ENCODE results near the gene CLASRP.

DNA sequence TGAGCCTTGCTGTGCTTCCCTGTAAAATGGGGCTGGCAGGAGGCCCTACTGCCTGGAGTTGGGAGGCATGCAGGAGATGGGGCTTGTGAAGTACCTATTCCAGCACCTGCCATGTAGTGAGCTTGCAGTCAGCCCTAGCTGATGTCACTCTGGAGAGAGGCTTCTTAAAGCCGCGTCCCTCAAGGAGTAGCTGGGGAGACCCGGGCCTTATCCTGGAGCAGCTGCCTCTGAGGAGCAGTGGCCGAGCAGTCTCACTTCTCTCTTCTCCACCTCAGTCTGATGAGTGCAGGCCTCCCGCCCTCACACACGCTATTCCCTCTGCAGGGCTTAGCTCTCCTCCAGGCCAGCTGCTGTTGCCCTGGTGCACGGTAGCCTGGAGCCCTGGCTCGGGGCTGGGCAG is 18.0 kb downstream of the CLASRP start:
- TF ChIP-seq, protein P1, sequence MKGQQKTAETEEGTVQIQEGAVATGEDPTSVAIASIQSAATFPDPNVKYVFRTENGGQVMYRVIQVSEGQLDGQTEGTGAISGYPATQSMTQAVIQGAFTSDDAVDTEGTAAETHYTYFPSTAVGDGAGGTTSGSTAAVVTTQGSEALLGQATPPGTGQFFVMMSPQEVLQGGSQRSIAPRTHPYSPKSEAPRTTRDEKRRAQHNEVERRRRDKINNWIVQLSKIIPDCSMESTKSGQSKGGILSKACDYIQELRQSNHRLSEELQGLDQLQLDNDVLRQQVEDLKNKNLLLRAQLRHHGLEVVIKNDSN (CRISPR knock-in tag; IDR thresholded peaks at IDR 0.05): no peak
- no peak for TF ChIP-seq NR3C1 (CRISPR knock-in tag; conservative IDR thresholded peaks at IDR 0.05; ENCODE audit: low read depth)
- no peak for TF ChIP-seq SP1 (CRISPR knock-in tag; conservative IDR thresholded peaks at IDR 0.05)
